GM12873 (cell line): Measurements from ENCODE around the gene ZDHHC14.

Experiments
- TF ChIP-seq, protein P1 (sequence below): IDR thresholded peaks from 2 replicates; pipeline ENCODE4 v1.5.1; 2012; ENCODE audit warnings: low read depth, mild to moderate bottlenecking, moderate library complexity, low read length, control low read depth; ENCODE audit not compliant: insufficient read depth; ENCODE audit errors: missing control alignments

ZDHHC14 gene

DNA sequence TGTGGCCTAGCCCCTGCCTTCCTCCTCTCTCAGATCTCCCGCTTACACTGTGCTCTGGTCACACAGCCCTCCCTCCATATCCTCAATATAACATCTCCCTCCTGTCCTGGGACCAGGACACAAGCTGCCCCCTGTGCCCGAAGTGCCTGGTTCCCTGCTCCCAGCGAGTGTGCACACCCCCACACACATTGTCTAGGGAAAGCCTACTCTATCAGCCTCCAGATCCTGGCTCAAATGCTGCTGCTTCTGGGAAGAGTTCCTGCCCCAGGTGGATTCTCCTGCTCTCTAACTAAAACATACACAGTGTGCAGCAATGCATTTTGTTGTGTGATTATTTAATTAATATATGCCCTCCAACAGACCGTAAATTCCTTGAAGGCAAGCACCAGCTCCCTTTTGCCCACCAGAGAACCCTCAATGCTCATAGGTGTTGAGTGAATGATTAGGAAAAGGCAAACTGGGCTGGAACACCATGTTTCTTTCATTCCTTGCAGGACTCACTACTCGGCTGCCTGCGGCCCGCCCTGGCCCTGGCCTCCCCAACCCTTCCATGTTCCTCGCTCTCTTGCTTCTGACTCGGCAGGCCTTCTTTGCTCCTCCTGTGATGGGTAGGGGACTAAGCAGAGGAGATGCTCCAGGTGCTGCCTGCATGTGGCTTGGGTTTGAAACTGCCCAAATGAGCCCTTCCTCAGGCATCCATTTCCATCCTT lies 194.6 kb downstream of the ZDHHC14 start:
- TF ChIP-seq, protein P1, sequence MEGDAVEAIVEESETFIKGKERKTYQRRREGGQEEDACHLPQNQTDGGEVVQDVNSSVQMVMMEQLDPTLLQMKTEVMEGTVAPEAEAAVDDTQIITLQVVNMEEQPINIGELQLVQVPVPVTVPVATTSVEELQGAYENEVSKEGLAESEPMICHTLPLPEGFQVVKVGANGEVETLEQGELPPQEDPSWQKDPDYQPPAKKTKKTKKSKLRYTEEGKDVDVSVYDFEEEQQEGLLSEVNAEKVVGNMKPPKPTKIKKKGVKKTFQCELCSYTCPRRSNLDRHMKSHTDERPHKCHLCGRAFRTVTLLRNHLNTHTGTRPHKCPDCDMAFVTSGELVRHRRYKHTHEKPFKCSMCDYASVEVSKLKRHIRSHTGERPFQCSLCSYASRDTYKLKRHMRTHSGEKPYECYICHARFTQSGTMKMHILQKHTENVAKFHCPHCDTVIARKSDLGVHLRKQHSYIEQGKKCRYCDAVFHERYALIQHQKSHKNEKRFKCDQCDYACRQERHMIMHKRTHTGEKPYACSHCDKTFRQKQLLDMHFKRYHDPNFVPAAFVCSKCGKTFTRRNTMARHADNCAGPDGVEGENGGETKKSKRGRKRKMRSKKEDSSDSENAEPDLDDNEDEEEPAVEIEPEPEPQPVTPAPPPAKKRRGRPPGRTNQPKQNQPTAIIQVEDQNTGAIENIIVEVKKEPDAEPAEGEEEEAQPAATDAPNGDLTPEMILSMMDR, result no peak

- TF ChIP-seq, protein P1, result no peak
Measured at GRCh38 chr6:157579467-157580031, 198.6 kb downstream of the ZDHHC14 start.

DNA sequence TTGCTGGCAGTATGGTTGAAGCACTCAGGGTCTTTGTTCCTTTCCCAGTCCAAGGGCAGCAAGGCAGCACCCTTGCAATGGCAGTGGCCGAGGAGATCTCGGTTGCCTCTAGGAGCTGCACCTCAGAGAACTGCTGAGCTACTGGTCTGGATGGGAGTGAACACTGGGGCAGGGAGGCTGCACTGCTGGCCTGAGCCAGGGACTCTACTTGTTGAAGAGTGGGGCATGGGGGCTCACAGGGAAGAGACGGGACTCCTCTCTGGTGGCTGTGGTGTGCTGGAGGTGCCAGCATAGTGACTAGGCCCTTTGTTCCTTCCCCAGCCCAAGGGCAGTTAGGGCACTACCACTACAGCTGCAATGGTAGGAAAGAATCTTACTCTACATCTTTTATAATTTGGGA lies 203.0 kb downstream of the ZDHHC14 start:
- TF ChIP-seq, protein P1, result no peak

DNA sequence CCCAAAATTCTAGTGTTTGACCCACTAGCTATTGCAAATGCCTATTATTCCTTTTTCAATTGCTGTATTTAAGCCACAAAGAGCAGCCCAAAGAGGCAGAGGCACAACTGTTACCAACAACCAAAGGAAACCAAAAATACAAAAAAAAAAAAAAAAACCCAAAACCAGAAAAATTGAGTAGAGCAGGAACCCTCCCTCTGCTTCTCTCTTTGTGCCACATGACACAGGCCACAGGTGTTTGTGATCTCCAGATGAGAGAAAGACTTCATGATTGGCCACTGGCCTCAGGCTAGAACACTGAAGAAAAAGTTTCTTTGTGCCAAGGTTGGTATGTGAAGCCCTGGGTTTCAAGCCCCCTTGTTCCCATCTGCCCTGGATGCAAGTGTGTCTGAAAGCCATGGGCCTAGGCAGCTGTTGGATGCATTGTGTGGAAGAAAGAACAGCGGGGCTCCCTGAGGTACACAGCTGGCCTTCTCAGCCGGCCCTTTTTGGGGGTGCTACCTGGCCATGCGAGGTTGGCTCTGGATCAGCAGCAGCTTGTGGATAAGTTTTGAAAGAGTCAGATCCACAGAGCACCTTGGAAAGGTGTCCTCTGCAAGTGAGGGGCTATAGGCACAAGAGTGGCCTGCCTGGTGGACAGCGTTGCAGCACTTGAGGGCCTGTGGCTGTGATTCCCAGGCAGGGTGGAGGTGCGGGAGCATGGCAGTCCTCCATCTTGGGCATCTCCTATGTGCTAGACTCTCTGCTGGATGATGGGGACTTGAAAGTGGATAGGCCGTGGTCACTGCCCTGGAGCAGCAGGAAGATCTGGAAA lies 204.5 kb downstream of the ZDHHC14 start:
- TF ChIP-seq, protein P1, result no peak

DNA sequence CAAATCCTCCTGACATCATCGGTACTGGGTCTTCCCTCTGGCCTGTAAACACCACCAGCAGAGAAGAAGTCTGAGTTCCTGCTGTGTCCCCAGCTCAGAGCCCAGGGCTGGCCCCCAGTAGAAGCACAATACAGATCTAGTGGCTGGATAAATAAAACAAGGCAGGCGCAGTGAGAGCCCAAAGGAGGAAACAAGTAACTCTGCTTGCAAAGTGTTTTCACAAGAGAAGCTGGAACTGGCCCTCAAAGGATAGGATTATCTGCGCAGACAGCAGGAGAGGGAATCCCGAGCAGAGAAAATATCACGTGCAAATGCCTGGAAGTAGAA lies 205.1 kb downstream of the ZDHHC14 start:
- TF ChIP-seq, protein P1, result no peak

- TF ChIP-seq, protein P1, result no peak
Measured at GRCh38 chr6:157586476-157587126, 205.6 kb downstream of the ZDHHC14 start.
